K562 (cell line): ENCODE results near the gene LRRC19. TPM values are rescaled to one million over a fixed set of nuclear protein-coding genes. Genes with fewer than 3 reads are reported as not detected.

Experiments used
- CBX1 ChIP-seq: sonication (generic); IDR thresholded peaks from 2 replicates; pipeline ENCODE4 v1.6.1; 2016; ENCODE audit warnings: antibody characterized with exemption, low read depth, mild to moderate bottlenecking
- DLX4 ChIP-seq: fragments of 250-450 bp; sonication (Bioruptor Pico); IDR thresholded peaks from 2 replicates; pipeline ENCODE4 v1.6.1; 2021; ENCODE audit warnings: mild to moderate bottlenecking
- HINFP ChIP-seq: fragments of 450-650 bp; conservative IDR thresholded peaks from 2 replicates; pipeline ENCODE4 v1.6.1; 2016; ENCODE audit warnings: missing genetic modification characterization, low read depth, mild to moderate bottlenecking, control low read depth, missing compliant biosample characterization
- MEF2D ChIP-seq: conservative IDR thresholded peaks from 2 replicates; pipeline ENCODE4 v1.6.1; 2016; ENCODE audit warnings: low read depth, missing genetic modification characterization, missing compliant biosample characterization
- NCOA4 ChIP-seq: fragments of 450-650 bp; IDR thresholded peaks from 2 replicates; pipeline ENCODE4 v1.6.1; 2018; ENCODE audit warnings: mild to moderate bottlenecking; ENCODE audit not compliant: partially characterized antibody
- POLR2G ChIP-seq: fragments of 200-400 bp; formaldehyde crosslinking; IDR thresholded peaks from 2 replicates; pipeline ENCODE4 v1.6.1; 2017; ENCODE audit warnings: low read depth, mild to moderate bottlenecking, antibody characterized with exemption, low read length, moderate library complexity
- PTTG1 ChIP-seq: fragments of 450-650 bp; IDR thresholded peaks from 2 replicates; pipeline ENCODE4 v1.6.1; 2016; ENCODE audit warnings: low read depth, mild to moderate bottlenecking, missing genetic modification characterization, missing compliant biosample characterization
- RBFOX2 ChIP-seq: fragments of 200-400 bp; formaldehyde crosslinking; IDR thresholded peaks from 2 replicates; pipeline ENCODE4 v1.6.1; 2017; ENCODE audit warnings: low read depth, mild to moderate bottlenecking, low read length, moderate library complexity
- SIX5 ChIP-seq, 2 experiments: IDR thresholded peaks; 2 replicates each; pipeline ENCODE4 v1.6.1; 2011; ENCODE audit warnings: low read length in 2 of 2, borderline replicate concordance in 1 of 2, low read depth in 1 of 2, mild to moderate bottlenecking in 1 of 2, moderate library complexity in 1 of 2; ENCODE audit not compliant: insufficient read depth in 1 of 2
- SP1 ChIP-seq: sonication (generic); formaldehyde crosslinking; IDR thresholded peaks from 2 replicates; pipeline ENCODE4 v1.8.1; 2022; ENCODE audit warnings: mild to moderate bottlenecking, missing genetic modification reagents
- TAF1 ChIP-seq: IDR thresholded peaks from 2 replicates; pipeline ENCODE4 v1.6.1; 2011; ENCODE audit warnings: mild to moderate bottlenecking, low read length, moderate library complexity; ENCODE audit not compliant: insufficient read depth, control insufficient read depth, severe bottlenecking; ENCODE audit errors: extremely low read depth
- USF1 ChIP-seq: sonication (generic); formaldehyde crosslinking; IDR thresholded peaks from 2 replicates; pipeline ENCODE4 v1.9.0; 2022; ENCODE audit warnings: mild to moderate bottlenecking, missing genetic modification reagents
- WHSC1 ChIP-seq: IDR thresholded peaks from one replicate; pipeline ENCODE4 v1.6.1; 2012; ENCODE audit warnings: low read length, control low read depth, inconsistent platforms
- YY1 ChIP-seq, 3 experiments: IDR thresholded peaks; 2 replicates each; pipeline ENCODE4 v1.6.1; 2011; ENCODE audit warnings: low read length in 2 of 3, mild to moderate bottlenecking in 2 of 3, moderate library complexity in 2 of 3, borderline replicate concordance in 1 of 3, control low read depth in 1 of 3, low read depth in 1 of 3; ENCODE audit not compliant: insufficient read depth in 3 of 3, insufficient replicate concordance in 2 of 3, control insufficient read depth in 1 of 3, insufficient read length in 1 of 3; ENCODE audit errors: extremely low read depth in 1 of 3
- ZBTB34 ChIP-seq: fragments of 250-450 bp; sonication (Bioruptor Pico); IDR thresholded peaks from 2 replicates; pipeline ENCODE4 v1.8.0; 2021; ENCODE audit warnings: mild to moderate bottlenecking, moderate library complexity
- polyA plus RNA-seq, 8 experiments: library from polyadenylated mRNA; depleted of rRNA in 4 of 8; stranded (reverse) in 5 of 8; unstranded in 3 of 8; fragments of >200 nt; fragmentation: Nextera tagmentation in 2 of 8; fragmentation: Illumina TruSeq in 1 of 8; extraction: Ambion mirVana in 2 of 8; extraction: Trizol in 1 of 8; gene quantifications; 2 replicates each; pipeline versions ENCODE4 v1.2.1 to v1.2.3, GENCODE V29; 2011 to 2014; ENCODE audit warnings: inconsistent platforms in 1 of 8, missing spikeins in 1 of 8
- total RNA-seq, 7 experiments: library from RNA; depleted of rRNA in 6 of 7; stranded (reverse); fragments of >200 nt in 6 of 7; fragmentation: Illumina TruSeq in 2 of 7; extraction: Trizol in 2 of 7; gene quantifications; 2 replicates each; pipeline versions ENCODE4 v1.2.1 to v1.2.3, GENCODE V29; 2011 to 2021; ENCODE audit warnings: low replicate concordance in 1 of 7
- TF ChIP-seq, protein P1 (sequence below), 2 experiments: IDR thresholded peaks; 2 replicates each; pipeline ENCODE4 v1.6.1; 2011; ENCODE audit warnings: borderline replicate concordance in 1 of 2, control low read depth in 1 of 2, low read depth in 1 of 2, low read length in 1 of 2, mild to moderate bottlenecking in 1 of 2, mixed read lengths in 1 of 2, moderate library complexity in 1 of 2; ENCODE audit not compliant: insufficient read depth in 1 of 2, insufficient read length in 1 of 2, poor library complexity in 1 of 2, severe bottlenecking in 1 of 2; ENCODE audit errors: extremely low read depth in 1 of 2
- TF ChIP-seq, protein P2 (sequence below), 2 experiments: fragments of 450-650 bp; conservative IDR thresholded peaks; 2 replicates each; pipeline ENCODE4 v1.6.1; 2017; ENCODE audit warnings: mild to moderate bottlenecking in 2 of 2, moderate library complexity in 2 of 2

LRRC19 gene
- total and polyA plus RNA-seq, 9 of the 15 experiments (the other 6 are each of a cell fraction or from before 2014, with no cell fraction given) = not detected

- TF ChIP-seq, protein P1, sequence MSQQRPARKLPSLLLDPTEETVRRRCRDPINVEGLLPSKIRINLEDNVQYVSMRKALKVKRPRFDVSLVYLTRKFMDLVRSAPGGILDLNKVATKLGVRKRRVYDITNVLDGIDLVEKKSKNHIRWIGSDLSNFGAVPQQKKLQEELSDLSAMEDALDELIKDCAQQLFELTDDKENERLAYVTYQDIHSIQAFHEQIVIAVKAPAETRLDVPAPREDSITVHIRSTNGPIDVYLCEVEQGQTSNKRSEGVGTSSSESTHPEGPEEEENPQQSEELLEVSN (IDR thresholded peaks at IDR 0.05; ENCODE audit: borderline replicate concordance in 1 of 2, extremely low read depth in 1 of 2, insufficient read depth in 1 of 2, insufficient read length in 1 of 2, low read depth in 1 of 2, low read length in 1 of 2, poor library complexity in 1 of 2, severe bottlenecking in 1 of 2) = no peak
- TF ChIP-seq USF1 (CRISPR knock-in tag) (no peak), RBFOX2 (peak; percentile 74), MEF2D (tag) (no peak), PTTG1 (tag) (no peak), POLR2G (peak; percentile 77), CBX1 (no peak), WHSC1 (no peak), NCOA4 (no peak), SIX5 (IDR thresholded peaks at IDR 0.05; ENCODE audit: borderline replicate concordance in 1 of 2, insufficient read depth in 1 of 2, low read depth in 1 of 2, low read length in 2 of 2) (no peak), SP1 (CRISPR knock-in tag) (no peak), TAF1 (peak; percentile 22), YY1 (IDR thresholded peaks at IDR 0.05; ENCODE audit: borderline replicate concordance in 1 of 3, control insufficient read depth in 1 of 3, extremely low read depth in 1 of 3, insufficient read depth in 3 of 3, insufficient read length in 1 of 3, insufficient replicate concordance in 2 of 3, low read depth in 1 of 3, low read length in 2 of 3) (no peak), ZBTB34 (CRISPR knock-in tag) (no peak), DLX4 (CRISPR knock-in tag) (no peak), HINFP (tag) (no peak)
- TF ChIP-seq, protein P2, sequence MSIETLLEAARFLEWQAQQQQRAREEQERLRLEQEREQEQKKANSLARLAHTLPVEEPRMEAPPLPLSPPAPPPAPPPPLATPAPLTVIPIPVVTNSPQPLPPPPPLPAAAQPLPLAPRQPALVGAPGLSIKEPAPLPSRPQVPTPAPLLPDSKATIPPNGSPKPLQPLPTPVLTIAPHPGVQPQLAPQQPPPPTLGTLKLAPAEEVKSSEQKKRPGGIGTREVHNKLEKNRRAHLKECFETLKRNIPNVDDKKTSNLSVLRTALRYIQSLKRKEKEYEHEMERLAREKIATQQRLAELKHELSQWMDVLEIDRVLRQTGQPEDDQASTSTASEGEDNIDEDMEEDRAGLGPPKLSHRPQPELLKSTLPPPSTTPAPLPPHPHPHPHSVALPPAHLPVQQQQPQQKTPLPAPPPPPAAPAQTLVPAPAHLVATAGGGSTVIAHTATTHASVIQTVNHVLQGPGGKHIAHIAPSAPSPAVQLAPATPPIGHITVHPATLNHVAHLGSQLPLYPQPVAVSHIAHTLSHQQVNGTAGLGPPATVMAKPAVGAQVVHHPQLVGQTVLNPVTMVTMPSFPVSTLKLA (conservative IDR thresholded peaks at IDR 0.05) = peak in 1 of 2 experiments; percentile 32; a peak in 1 of 4 replicates
These were observed 49.3 kb downstream of the LRRC19 start, which contains the start of gene IFT74 (continued) for GRCh38 chr9:26955921-26956859.
